ENCODE measurements around the gene HSPA9.

The HSPA9 gene

GRCh38 chr5:138595180-138595795 lies 20.1 kb upstream of the HSPA9 start:
- DNase-seq, result no peak

- DNase-seq, result no peak
Measured at GRCh38 chr5:138594305-138595058, 19.3 kb upstream of the HSPA9 start.

- no peak for DNase-seq
Measured at GRCh38 chr5:138588013-138588788, 13.0 kb upstream of the HSPA9 start.

- no peak for DNase-seq
Measured at GRCh38 chr5:138585157-138585556, 10.0 kb upstream of the HSPA9 start.

- DNase-seq, result no peak
Measured at GRCh38 chr5:138583984-138584637, 8.9 kb upstream of the HSPA9 start.

- no peak for DNase-seq
Measured at GRCh38 chr5:138582959-138583358, 7.8 kb upstream of the HSPA9 start.

- no peak for DNase-seq
Measured at GRCh38 chr5:138580777-138581176, 5.6 kb upstream of the HSPA9 start.

GRCh38 chr5:138580001-138580400 lies 4.8 kb upstream of the HSPA9 start:
- no peak for DNase-seq

- DNase-seq, result no peak
Measured at GRCh38 chr5:138579517-138579863, 4.3 kb upstream of the HSPA9 start.

- DNase-seq, result no peak
Measured at GRCh38 chr5:138577452-138577851, 2.3 kb upstream of the HSPA9 start.

GRCh38 chr5:138574744-138575193 lies 432 bp downstream of the HSPA9 start:
- no peak for DNase-seq

GRCh38 chr5:138573949-138574670 lies 1.1 kb downstream of the HSPA9 start:
- no peak for DNase-seq

GRCh38 chr5:138573223-138573622 lies 2.0 kb downstream of the HSPA9 start:
- no peak for DNase-seq

GRCh38 chr5:138570871-138571270 lies 4.3 kb downstream of the HSPA9 start:
- no peak for DNase-seq

GRCh38 chr5:138569782-138570181 lies 5.4 kb downstream of the HSPA9 start:
- DNase-seq, result no peak

GRCh38 chr5:138568061-138568824 lies 7.0 kb downstream of the HSPA9 start:
- DNase-seq, result no peak

GRCh38 chr5:138566792-138567191 lies 8.4 kb downstream of the HSPA9 start:
- no peak for DNase-seq

- no peak for DNase-seq
Measured at GRCh38 chr5:138565100-138565821, 9.9 kb downstream of the HSPA9 start.

- no peak for DNase-seq
Measured at GRCh38 chr5:138564242-138564641, 11.0 kb downstream of the HSPA9 start.

- DNase-seq, result no peak
Measured at GRCh38 chr5:138563340-138564118, 11.7 kb downstream of the HSPA9 start.

Measured in NCI-H748 treated with DMSO at 0.1 percent for 48 hours (cell line).